Skeletal muscle tissue (tissue), 4 donors: Measurements from ENCODE around the gene SLC27A1. TPM values are rescaled to one million over a fixed set of nuclear protein-coding genes. Genes with fewer than 3 reads are reported as not detected.
A peak's percentile ranks its signal among the peaks of the same experiment; 100 is the strongest.
"Not testable (repeated sequence)": the region's sequence is repeated elsewhere in the genome, so short reads cannot be mapped to it uniquely, and the experiment has no call there.

Experiments
- H3K27ac ChIP-seq: one replicate; pipeline ENCODE4 v1.7.0; 2013; ENCODE audit warnings: mild to moderate bottlenecking, low read depth, low read length, inconsistent platforms
- H3K27me3 ChIP-seq, 3 donors: one replicate each; pipeline ENCODE4 v1.7.0; 2013; ENCODE audit warnings: low read length in 3 of 3; ENCODE audit not compliant: control insufficient read depth in 3 of 3, insufficient read depth in 3 of 3
- H3K36me3 ChIP-seq, 3 donors: one replicate each; pipeline ENCODE4 v1.7.0; 2013; ENCODE audit warnings: low read length in 3 of 3; ENCODE audit not compliant: control insufficient read depth in 3 of 3, insufficient read depth in 3 of 3
- H3K4me1 ChIP-seq, 3 donors: one replicate each; pipeline ENCODE4 v1.7.0; 2013; ENCODE audit warnings: low read length in 3 of 3, mild to moderate bottlenecking in 3 of 3; ENCODE audit not compliant: control insufficient read depth in 3 of 3, insufficient read depth in 3 of 3
- H3K4me3 ChIP-seq, 3 donors: one replicate each; pipeline ENCODE4 v1.7.0; 2013; ENCODE audit warnings: low read length in 3 of 3
- H3K9ac ChIP-seq, 3 donors: one replicate each; pipeline ENCODE4 v1.7.0; 2013; ENCODE audit warnings: low read length in 3 of 3, mild to moderate bottlenecking in 3 of 3, moderate library complexity in 2 of 3, low read depth in 1 of 3
- H3K9me3 ChIP-seq, 3 donors: one replicate each; pipeline ENCODE4 v1.7.0; 2013; ENCODE audit warnings: low read length in 3 of 3; ENCODE audit not compliant: control insufficient read depth in 3 of 3
- total RNA-seq: library from RNA; depleted of rRNA; stranded (reverse); fragments of >200 nt; gene quantifications from one replicate; pipeline ENCODE4 v1.2.3, GENCODE V29; 2014
- donor health status: Osteomylitis.

Gene SLC27A1
- total RNA-seq, 1 donor from 2014 or later, result 12.0 TPM

DNA sequence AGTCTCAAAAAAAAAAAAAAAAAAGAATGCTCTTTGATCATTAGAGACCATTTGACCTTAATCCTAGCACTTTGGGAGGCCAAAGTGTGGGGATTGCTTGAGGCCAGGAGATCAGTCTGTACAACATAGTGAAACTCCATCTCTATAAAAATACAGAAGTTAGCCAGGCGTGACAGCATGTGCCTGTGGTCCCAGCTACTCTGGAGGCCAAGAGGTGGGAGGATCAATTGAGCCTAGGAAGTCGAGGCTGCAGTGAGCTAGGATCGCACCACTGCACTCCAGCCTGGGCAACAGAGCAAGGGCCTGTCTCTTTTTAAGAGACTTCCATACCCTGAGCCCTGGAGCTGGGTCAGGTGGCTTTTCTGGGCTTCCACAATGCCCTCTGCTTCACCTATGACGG is 73.7 kb downstream of the SLC27A1 start:
- H3K27me3 ChIP-seq, result peaks cover 0 to 3% (median 0%) of the 10 kb centered on the region in 3 donors
- H3K27ac ChIP-seq, result no peak overlapping the region
- H3K9me3 ChIP-seq, result no peaks in the 10 kb centered on the region
- H3K4me3 ChIP-seq, result no peak overlapping the region
- H3K4me1 ChIP-seq, result peaks cover 3 to 7% (median 6%) of the 10 kb centered on the region in 3 donors
- H3K9ac ChIP-seq, result no peak overlapping the region
- no peaks in the 10 kb centered on the region for H3K36me3 ChIP-seq

DNA sequence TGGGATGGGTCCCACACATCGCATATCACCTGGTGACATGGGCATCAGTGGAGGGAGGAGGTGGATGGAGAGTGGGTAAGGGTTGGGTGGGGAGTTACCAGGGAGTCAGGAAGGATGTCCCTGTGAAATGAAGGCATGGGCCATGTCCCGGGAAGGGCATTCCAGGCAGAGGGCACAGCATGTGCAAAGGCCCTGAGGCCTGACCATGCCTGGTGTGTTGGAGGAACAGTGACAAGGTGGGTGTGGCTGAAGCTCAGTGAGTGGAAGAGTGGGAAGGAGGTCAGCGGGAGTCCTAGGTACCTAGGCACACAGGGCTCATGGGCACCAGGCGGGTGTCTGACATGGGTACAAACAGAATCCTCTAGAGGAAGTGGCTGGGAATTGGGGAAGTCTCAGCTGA is 74.1 kb downstream of the SLC27A1 start:
- H3K36me3 ChIP-seq, result no peaks in the 10 kb centered on the region
- no peaks in the 10 kb centered on the region for H3K9me3 ChIP-seq
- peaks cover 2 to 3% (median 3%) of the 10 kb centered on the region in 3 donors for H3K4me1 ChIP-seq
- H3K27me3 ChIP-seq, result no peaks in the 10 kb centered on the region
- H3K9ac ChIP-seq, result no peak overlapping the region
- H3K27ac ChIP-seq, result no peak overlapping the region
- H3K4me3 ChIP-seq, result no peak overlapping the region

DNA sequence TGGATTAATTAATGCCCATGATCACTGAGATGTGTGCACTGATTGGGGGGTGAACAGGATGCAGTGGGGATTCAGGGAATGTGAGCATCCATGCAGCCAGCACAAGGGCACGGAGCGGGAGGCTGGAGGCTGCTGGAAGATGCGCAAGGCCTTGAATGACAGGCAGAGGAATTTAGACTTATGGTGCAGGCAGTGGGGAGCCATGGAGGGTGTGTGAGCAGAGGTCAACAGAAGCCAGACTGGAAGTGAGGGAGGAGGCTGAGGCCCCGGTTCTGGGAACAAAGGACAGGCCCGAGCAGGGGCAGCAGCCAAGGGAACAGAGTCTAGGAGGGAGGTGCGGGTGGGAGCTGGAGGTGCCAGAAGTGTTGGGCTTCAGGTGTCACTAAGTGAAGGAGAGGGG is 77.8 kb downstream of the SLC27A1 start:
- Histone ChIP-seq H3K4me1 (peaks cover 0 to under 1% (median 0%) of the 10 kb centered on the region in 3 donors), H3K9ac (no peak overlapping the region)

DNA sequence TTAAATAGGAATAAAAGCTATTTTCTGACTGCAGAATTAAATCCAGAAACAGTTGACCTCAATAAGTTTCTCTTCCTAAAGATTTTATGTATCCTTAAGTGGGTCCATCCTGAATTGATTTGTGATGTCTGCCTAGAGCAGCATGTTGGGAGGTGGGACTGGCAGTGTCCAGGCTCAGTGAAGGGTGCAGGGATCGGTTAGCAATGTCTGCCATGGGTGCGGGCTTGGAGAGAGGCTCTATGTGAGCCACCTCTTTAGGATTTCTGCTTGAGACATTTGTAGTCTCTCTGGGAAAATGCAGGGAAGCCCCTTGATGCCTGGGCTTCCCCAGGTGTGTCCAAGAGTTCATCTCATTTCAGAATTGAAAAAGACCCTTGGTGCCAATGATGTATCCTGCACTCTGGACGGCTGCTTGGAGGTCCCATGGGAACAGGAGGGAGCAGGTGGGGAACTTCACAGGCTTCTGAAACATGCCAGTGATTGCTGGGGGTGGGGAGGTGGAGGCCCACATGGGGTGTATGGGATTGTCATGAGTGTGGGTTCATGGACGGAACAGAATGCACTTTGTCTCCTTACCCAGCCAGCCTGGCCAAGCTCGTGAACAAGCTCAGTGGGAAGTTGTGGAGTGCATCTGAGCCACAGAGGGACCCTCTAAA is 78.9 kb downstream of the SLC27A1 start:
- H3K9ac ChIP-seq, result no peak overlapping the region
- no peak overlapping the region for H3K27ac ChIP-seq
- peaks cover 3 to 8% (median 5%) of the 10 kb centered on the region in 3 donors for H3K4me1 ChIP-seq
- no peaks in the 10 kb centered on the region for H3K9me3 ChIP-seq
- no peaks in the 10 kb centered on the region for H3K36me3 ChIP-seq
- H3K4me3 ChIP-seq, result no peak overlapping the region
- no peaks in the 10 kb centered on the region for H3K27me3 ChIP-seq

More for the DNA sequence above, 77.8 kb downstream of the SLC27A1 start:
- no peaks in the 10 kb centered on the region for H3K9me3 ChIP-seq
- H3K27me3 ChIP-seq, result no peaks in the 10 kb centered on the region
- no peaks in the 10 kb centered on the region for H3K36me3 ChIP-seq
- H3K27ac ChIP-seq, result no peak overlapping the region
- H3K4me3 ChIP-seq, result no peak overlapping the region

DNA sequence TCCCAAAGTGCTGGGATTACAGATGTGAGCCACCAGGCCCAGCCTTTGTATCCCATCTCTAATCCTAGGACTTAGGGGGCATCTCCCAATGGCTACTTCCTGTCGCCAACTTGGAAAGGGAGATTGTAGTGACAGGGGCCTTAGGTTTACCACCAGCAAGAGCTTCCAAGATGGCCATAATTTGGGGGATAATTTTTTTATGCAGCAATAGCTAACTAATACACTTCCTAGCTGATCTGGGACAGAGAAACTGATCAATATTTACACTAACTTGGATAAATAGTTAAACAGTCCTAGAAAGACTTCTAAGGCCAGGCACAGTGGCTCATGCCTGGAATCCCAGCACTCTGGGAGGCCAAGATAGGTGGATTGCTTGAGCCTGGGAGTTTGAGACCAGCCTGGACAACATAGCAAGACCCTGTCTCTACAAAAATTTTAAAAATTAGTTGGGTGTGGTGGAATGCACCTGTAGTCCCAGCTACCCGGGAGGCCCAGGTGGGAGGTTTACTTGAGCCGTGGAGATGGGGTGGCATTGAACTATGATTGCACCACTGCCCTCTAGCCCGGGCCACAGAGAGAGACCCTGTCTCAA is 79.8 kb downstream of the SLC27A1 start:
- Histone ChIP-seq H3K36me3 (no peaks in the 10 kb centered on the region), H3K4me3 (no peak overlapping the region), H3K27ac (no peak overlapping the region), H3K4me1 (peaks cover 7 to 15% (median 10%) of the 10 kb centered on the region in 3 donors), H3K9ac (no peak overlapping the region), H3K9me3 (no peaks in the 10 kb centered on the region), H3K27me3 (no peaks in the 10 kb centered on the region)

DNA sequence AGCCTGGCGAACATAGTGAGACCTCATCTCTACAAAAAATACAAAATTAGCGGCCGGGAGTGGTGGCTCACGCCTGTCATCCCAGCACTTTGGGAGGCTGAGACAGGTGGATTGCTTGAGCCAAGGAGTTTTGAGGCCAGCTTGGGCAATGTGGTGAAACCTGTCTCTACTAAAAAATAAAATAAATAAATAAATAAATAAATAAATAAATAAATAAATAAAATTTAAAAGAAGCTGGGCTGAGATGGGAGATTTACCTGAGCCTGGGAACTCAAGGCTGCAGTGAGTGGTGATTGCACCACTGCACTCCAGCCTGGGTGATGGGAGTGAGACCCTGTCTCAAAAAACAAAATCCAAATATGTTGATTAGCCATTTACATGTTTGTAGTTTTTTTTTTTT is 82.4 kb downstream of the SLC27A1 start:
- H3K27ac ChIP-seq, H3K27me3 ChIP-seq, H3K36me3 ChIP-seq, H3K9me3 ChIP-seq, H3K4me3 ChIP-seq, H3K9ac ChIP-seq: not testable (repeated sequence)
- H3K4me1 ChIP-seq, result peaks cover 15 to 21% (median 21%) of the 10 kb centered on the region in 3 donors

DNA sequence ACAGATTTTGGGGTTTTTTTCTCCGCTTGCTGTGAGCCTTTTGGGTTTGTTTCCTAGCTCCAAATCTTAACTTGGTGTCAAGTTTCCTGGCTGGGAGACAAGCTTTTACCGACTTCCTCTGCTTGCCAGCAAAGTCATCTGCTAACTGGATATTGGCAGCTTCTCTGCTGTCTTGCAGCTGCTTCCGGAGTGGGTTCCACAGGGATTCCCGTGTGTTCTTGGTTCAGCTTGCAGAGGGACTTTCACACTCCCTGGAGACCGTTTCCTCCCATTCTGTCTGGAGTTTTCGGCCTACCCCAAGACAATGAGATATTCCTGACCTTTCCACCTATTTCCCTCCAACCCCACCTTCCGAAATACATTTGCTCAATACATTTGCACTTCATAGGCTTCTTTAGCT is 82.9 kb downstream of the SLC27A1 start:
- H3K4me3 ChIP-seq, result no peak overlapping the region
- H3K36me3 ChIP-seq, result no peaks in the 10 kb centered on the region
- peak overlapping the region; percentile 72 for H3K27ac ChIP-seq
- no peaks in the 10 kb centered on the region for H3K9me3 ChIP-seq
- peaks cover 15 to 21% (median 21%) of the 10 kb centered on the region in 3 donors for H3K4me1 ChIP-seq
- H3K27me3 ChIP-seq, result no peaks in the 10 kb centered on the region
- H3K9ac ChIP-seq, result peak overlapping the region in 1 of 3 donors; percentile 20

DNA sequence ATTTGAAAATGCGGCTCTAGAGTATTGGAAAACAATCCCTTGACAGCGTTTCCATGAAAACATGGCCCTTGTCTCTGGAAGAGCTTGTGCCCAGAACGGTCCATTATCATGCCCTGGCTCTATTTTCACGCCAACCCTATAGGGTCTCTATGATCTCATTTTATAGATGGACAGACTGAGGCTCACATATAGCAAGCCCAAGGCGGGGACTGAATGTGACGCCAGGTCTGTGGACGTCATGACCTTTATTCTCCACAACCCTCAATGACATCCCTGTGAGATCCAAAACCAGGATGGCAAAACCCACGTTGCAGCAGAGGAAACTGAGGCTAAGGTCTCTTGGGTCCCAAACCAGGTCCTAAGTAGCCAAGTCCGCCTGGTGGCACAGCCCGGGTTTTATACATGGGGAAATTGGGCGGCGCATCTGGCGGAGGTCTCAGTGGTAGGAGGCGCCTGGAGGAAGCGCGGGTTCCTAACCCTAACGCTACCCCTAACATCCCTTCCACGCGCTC is 84.7 kb downstream of the SLC27A1 start:
- Histone ChIP-seq H3K36me3 (peaks cover 8 to 10% (median 9%) of the 10 kb centered on the region in 3 donors), H3K9me3 (no peaks in the 10 kb centered on the region), H3K27me3 (no peaks in the 10 kb centered on the region), H3K4me1 (peaks cover 23 to 30% (median 24%) of the 10 kb centered on the region in 3 donors), H3K27ac (peak overlapping the region; percentile 47), H3K4me3 (peak overlapping the region; percentile 70 to 93 (median 81)), H3K9ac (peak overlapping the region; percentile 3 to 78 (median 76))

DNA sequence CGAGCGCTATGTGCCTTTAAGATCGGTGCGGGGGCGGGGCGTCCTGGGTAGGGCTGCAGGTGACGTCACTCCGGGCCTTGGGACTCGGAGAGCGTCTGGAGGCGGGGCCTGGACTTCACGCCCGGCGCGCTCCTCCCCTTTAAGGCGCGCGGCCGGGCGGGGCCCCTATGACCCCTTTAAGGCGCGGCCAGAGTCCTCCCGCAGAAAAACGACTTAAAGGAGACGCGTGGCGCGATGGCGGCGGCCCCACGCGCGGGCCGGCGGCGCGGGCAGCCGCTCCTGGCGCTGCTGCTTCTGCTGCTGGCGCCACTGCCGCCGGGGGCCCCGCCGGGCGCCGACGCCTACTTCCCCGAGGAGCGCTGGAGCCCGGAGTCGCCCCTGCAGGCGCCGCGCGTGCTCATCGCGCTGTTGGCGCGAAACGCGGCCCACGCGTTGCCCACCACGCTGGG is 85.2 kb downstream of the SLC27A1 start, which contains the start of gene COLGALT1:
COLGALT1 (plus strand) TSS at position 170 of the 449 bp plus-strand sequence; CDS start at position 235, 65 bp downstream.
- Histone ChIP-seq H3K27me3 (no peaks in the 10 kb centered on the region), H3K4me1 (peaks cover 27 to 34% (median 28%) of the 10 kb centered on the region in 3 donors), H3K9me3 (no peaks in the 10 kb centered on the region), H3K27ac (peak within 1 kb of the TSS; percentile 77), H3K9ac (peak within 1 kb of the TSS; percentile 84 to 94 (median 89)), H3K36me3 (peaks cover 12 to 15% (median 14%) of the 10 kb centered on the region in 3 donors), H3K4me3 (peak within 1 kb of the TSS; percentile 82 to 95 (median 93))
